Body of pancreas (tissue), 4 donors: Measurements from ENCODE around the gene UBAP2L.

Experiments used
- CTCF ChIP-seq, 7 experiments: fragments of 450-650 bp in 4 of 7; fragments of 200-600 bp in 3 of 7; sonication (generic) in 3 of 7; IDR thresholded peaks; one replicate each; pipeline ENCODE4 v1.5.1; 2016 to 2019; ENCODE audit warnings: antibody characterized with exemption in 7 of 7
- POLR2A ChIP-seq, 3 donors: fragments of 450-650 bp; IDR thresholded peaks; one replicate each; pipeline ENCODE4 v1.6.1; 2016; ENCODE audit warnings: antibody characterized with exemption in 3 of 3, mild to moderate bottlenecking in 2 of 3

DNA sequence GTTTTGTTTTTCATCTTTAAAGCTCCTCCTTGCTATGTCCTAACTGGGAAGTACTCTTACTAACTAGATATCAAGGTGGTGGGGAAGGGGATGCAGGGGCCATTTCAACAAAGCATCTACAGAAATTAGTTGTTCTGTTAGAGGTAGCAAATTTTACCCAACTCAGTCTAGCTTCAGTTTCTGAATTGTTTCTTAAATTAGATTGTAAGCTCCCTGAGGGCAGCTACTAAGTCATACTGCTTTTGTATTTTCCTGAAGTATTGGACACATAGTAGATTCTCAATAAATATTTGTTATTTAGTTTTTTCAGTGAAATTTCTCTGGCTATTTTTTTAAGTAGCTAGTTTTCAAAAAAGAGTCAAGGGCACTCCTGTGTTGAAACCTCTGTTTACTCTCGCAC lies 1.8 kb downstream of the UBAP2L start:
- no peak for TF ChIP-seq CTCF (IDR thresholded peaks at IDR 0.05)
- TF ChIP-seq POLR2A (IDR thresholded peaks at IDR 0.05) = no peak
